H1 (cell line): ENCODE data around the gene LRP3.

ENCODE experiments used
- CBX8 ChIP-seq: fragments of 300-800, 300-1000 bp; sonication (generic); IDR thresholded peaks from 2 replicates; pipeline ENCODE4 v1.7.1; 2016; ENCODE audit warnings: low read depth, low read length, borderline replicate concordance
- E2F6 ChIP-seq: IDR thresholded peaks from 2 replicates; pipeline ENCODE4 v1.6.1; 2012; ENCODE audit warnings: inconsistent platforms
- JUND ChIP-seq: IDR thresholded peaks from 2 replicates; pipeline ENCODE4 v1.6.1; 2011; ENCODE audit warnings: mild to moderate bottlenecking, improper control_type of control experiment, low read length
- MAFK ChIP-seq: IDR thresholded peaks from 2 replicates; pipeline ENCODE4 v1.6.1; 2012; ENCODE audit warnings: low read depth, mild to moderate bottlenecking, improper control_type of control experiment, low read length
- POLR2A ChIP-seq, 2 experiments: IDR thresholded peaks; 1 replicate in 1 of 2; 2 replicates in 1 of 2; pipeline ENCODE4 v1.6.1; 2011; ENCODE audit warnings: low read depth in 2 of 2, low read length in 2 of 2, mild to moderate bottlenecking in 2 of 2; ENCODE audit errors: control extremely low read depth in 1 of 2
- POLR2AphosphoS5 ChIP-seq: IDR thresholded peaks from 2 replicates; pipeline ENCODE4 v1.6.1; 2011; ENCODE audit warnings: low read depth, low read length
- SIRT6 ChIP-seq: IDR thresholded peaks from one replicate; pipeline ENCODE4 v1.7.1; 2012; ENCODE audit warnings: low read length, inconsistent platforms
- TF ChIP-seq, protein P1 (sequence below), 3 experiments: IDR thresholded peaks; 1 replicate in 2 of 3; 2 replicates in 1 of 3; pipeline versions ENCODE4 v1.5.1 to v1.6.1; 2011; ENCODE audit warnings: low read length in 3 of 3, mild to moderate bottlenecking in 3 of 3, inconsistent platforms in 2 of 3, low read depth in 1 of 3, moderate library complexity in 1 of 3; ENCODE audit not compliant: insufficient read depth in 1 of 3; ENCODE audit errors: control extremely low read depth in 1 of 3

- TF ChIP-seq, protein P1, sequence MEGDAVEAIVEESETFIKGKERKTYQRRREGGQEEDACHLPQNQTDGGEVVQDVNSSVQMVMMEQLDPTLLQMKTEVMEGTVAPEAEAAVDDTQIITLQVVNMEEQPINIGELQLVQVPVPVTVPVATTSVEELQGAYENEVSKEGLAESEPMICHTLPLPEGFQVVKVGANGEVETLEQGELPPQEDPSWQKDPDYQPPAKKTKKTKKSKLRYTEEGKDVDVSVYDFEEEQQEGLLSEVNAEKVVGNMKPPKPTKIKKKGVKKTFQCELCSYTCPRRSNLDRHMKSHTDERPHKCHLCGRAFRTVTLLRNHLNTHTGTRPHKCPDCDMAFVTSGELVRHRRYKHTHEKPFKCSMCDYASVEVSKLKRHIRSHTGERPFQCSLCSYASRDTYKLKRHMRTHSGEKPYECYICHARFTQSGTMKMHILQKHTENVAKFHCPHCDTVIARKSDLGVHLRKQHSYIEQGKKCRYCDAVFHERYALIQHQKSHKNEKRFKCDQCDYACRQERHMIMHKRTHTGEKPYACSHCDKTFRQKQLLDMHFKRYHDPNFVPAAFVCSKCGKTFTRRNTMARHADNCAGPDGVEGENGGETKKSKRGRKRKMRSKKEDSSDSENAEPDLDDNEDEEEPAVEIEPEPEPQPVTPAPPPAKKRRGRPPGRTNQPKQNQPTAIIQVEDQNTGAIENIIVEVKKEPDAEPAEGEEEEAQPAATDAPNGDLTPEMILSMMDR (IDR thresholded peaks at IDR 0.05; ENCODE audit: control extremely low read depth in 1 of 3, insufficient read depth in 1 of 3, low read depth in 1 of 3, low read length in 3 of 3) = no peak
- no peak for TF ChIP-seq SIRT6
- peak in 1 of 2 experiments; percentile 46; a peak in 1 of 3 replicates for TF ChIP-seq POLR2A (IDR thresholded peaks at IDR 0.05; ENCODE audit: control extremely low read depth in 1 of 2, low read depth in 2 of 2, low read length in 2 of 2)
- TF ChIP-seq JUND = no peak
- no peak for TF ChIP-seq CBX8
- 0 out of 2 replicates have a peak, but pooled peaks have one; percentile 36 for TF ChIP-seq E2F6
- no peak for TF ChIP-seq MAFK
- peak; percentile 62; the same call in 1 of the 2 replicates for TF ChIP-seq POLR2AphosphoS5
Observed at GRCh38 chr19:33226550-33227241, 32.6 kb downstream of the LRP3 start.
